HG03521 (cell line): ENCODE measurements around the gene CAP1.
"Not testable (repeated sequence)": the region's sequence is repeated elsewhere in the genome, so short reads cannot be mapped to it uniquely, and the experiment has no call there.

Experiments used
- ATAC-seq: cut with Tn5 transposase; IDR thresholded peaks from one replicate; pipeline ENCODE4 v1.9.1; 2021; ENCODE audit warnings: mild to moderate bottlenecking, moderate library complexity; ENCODE audit not compliant: unreplicated experiment

CAP1 gene

GRCh38 chr1:40040511-40041465, at the start of gene CAP1:
CAP1 (plus strand) TSS chr1:40040729; CDS start chr1:40059347, 18,618 bp downstream.
- peak; percentile 87 for ATAC-seq

GRCh38 chr1:39992234-39992633, 48.3 kb upstream of the CAP1 start:
- ATAC-seq, result no peak

- ATAC-seq, result no peak
Measured at GRCh38 chr1:39992888-39993287, 47.6 kb upstream of the CAP1 start.

GRCh38 chr1:39995973-39996393, 44.5 kb upstream of the CAP1 start:
- peak; percentile 67 for ATAC-seq

- ATAC-seq, result no peak
Measured at GRCh38 chr1:39996396-39997004, 44.0 kb upstream of the CAP1 start.

GRCh38 chr1:40001456-40001855, 39.1 kb upstream of the CAP1 start:
- ATAC-seq, result no peak

- peak; percentile 88 for ATAC-seq
Measured at GRCh38 chr1:40003156-40004093, 37.1 kb upstream of the CAP1 start.

GRCh38 chr1:40004857-40005256, 35.7 kb upstream of the CAP1 start:
- ATAC-seq, result no peak

- not testable (repeated sequence) for ATAC-seq
Measured at GRCh38 chr1:40007481-40008034, 33.0 kb upstream of the CAP1 start.

GRCh38 chr1:40011198-40011597, 29.3 kb upstream of the CAP1 start:
- ATAC-seq, result no peak

- no peak for ATAC-seq
Measured at GRCh38 chr1:40014253-40014706, 26.2 kb upstream of the CAP1 start.

GRCh38 chr1:40014812-40015594, 25.5 kb upstream of the CAP1 start:
- no peak for ATAC-seq

GRCh38 chr1:40017951-40018575, 22.5 kb upstream of the CAP1 start:
- no peak for ATAC-seq

- no peak for ATAC-seq
Measured at GRCh38 chr1:40020447-40021085, 20.0 kb upstream of the CAP1 start.

- ATAC-seq, result no peak
Measured at GRCh38 chr1:40023379-40023944, 17.1 kb upstream of the CAP1 start.

- no peak for ATAC-seq
Measured at GRCh38 chr1:40024671-40025070, 15.9 kb upstream of the CAP1 start.

GRCh38 chr1:40027647-40028046, 12.9 kb upstream of the CAP1 start:
- ATAC-seq, result no peak

- ATAC-seq, result no peak
Measured at GRCh38 chr1:40029608-40030007, 10.9 kb upstream of the CAP1 start.
